Liver (tissue), 9 donors: ENCODE results near the gene TLR5. TPM values are rescaled to one million over a fixed set of nuclear protein-coding genes. Genes with fewer than 3 reads are reported as not detected.

Experiments
- DNase-seq: peaks from one replicate; pipeline ENCODE4 v3.0.0-alpha.2; 2017; ENCODE audit warnings: low spot score
- H3K27ac ChIP-seq, 2 donors: one replicate each; pipeline ENCODE4 v1.7.0; 2013; ENCODE audit warnings: inconsistent platforms in 2 of 2, low read length in 2 of 2, control low read depth in 1 of 2, low read depth in 1 of 2, mild to moderate bottlenecking in 1 of 2
- H3K27me3 ChIP-seq, 4 donors: one replicate each; pipeline versions ENCODE4 v1.6.1 to v1.7.0; 2013; ENCODE audit warnings: low read length in 3 of 4, inconsistent platforms in 1 of 4, mild to moderate bottlenecking in 1 of 4, moderate library complexity in 1 of 4; ENCODE audit not compliant: control insufficient read depth in 4 of 4, insufficient read depth in 4 of 4
- H3K36me3 ChIP-seq, 4 donors: one replicate each; pipeline versions ENCODE4 v1.6.1 to v1.7.0; 2013; ENCODE audit warnings: low read length in 3 of 4, mild to moderate bottlenecking in 3 of 4, low read depth in 1 of 4, moderate library complexity in 1 of 4; ENCODE audit not compliant: control insufficient read depth in 4 of 4, insufficient read depth in 3 of 4
- H3K4me1 ChIP-seq, 4 donors: one replicate each; pipeline versions ENCODE4 v1.6.1 to v1.7.0; 2013; ENCODE audit warnings: low read length in 3 of 4, mild to moderate bottlenecking in 3 of 4, moderate library complexity in 1 of 4; ENCODE audit not compliant: control insufficient read depth in 4 of 4, insufficient read depth in 4 of 4
- H3K4me3 ChIP-seq, 3 donors: one replicate each; pipeline versions ENCODE4 v1.6.1 to v1.7.0; 2013; ENCODE audit warnings: low read length in 3 of 3, control low read depth in 1 of 3, low read depth in 1 of 3, mild to moderate bottlenecking in 1 of 3
- H3K9ac ChIP-seq, 2 donors: one replicate each; pipeline ENCODE4 v1.7.0; 2013; ENCODE audit warnings: low read length in 2 of 2, mild to moderate bottlenecking in 2 of 2, moderate library complexity in 2 of 2, control low read depth in 1 of 2, low read depth in 1 of 2
- H3K9me3 ChIP-seq, 4 donors: one replicate each; pipeline versions ENCODE4 v1.6.1 to v1.7.0; 2013; ENCODE audit warnings: low read length in 3 of 4; ENCODE audit not compliant: control insufficient read depth in 4 of 4
- ATF3 ChIP-seq: IDR thresholded peaks from 2 replicates; pipeline ENCODE4 v1.6.1; 2016; ENCODE audit warnings: antibody characterized with exemption
- CTCF ChIP-seq: fragments of 150-350 bp; IDR thresholded peaks from 2 replicates; pipeline ENCODE4 v1.5.1; 2017; ENCODE audit warnings: improper control_type of control experiment, low read depth, low read length; ENCODE audit not compliant: missing input control
- EGR1 ChIP-seq, 2 donors: IDR thresholded peaks; 2 replicates each; pipeline ENCODE4 v1.6.1; 2016 to 2018; ENCODE audit warnings: antibody characterized with exemption in 2 of 2, low read depth in 2 of 2
- FOXA1 ChIP-seq: IDR thresholded peaks from 2 replicates; pipeline ENCODE4 v1.6.1; 2016; ENCODE audit warnings: antibody characterized with exemption
- FOXA2 ChIP-seq: IDR thresholded peaks from 2 replicates; pipeline ENCODE4 v1.6.1; 2016; ENCODE audit warnings: antibody characterized with exemption
- HNF4A ChIP-seq, 2 donors: conservative IDR thresholded peaks; 2 replicates each; pipeline ENCODE4 v1.6.1; 2016; ENCODE audit warnings: antibody characterized with exemption in 2 of 2, mild to moderate bottlenecking in 2 of 2
- JUND ChIP-seq, 2 donors: IDR thresholded peaks; 2 replicates each; pipeline ENCODE4 v1.6.1; 2016; ENCODE audit warnings: antibody characterized with exemption in 2 of 2
- MAX ChIP-seq: IDR thresholded peaks from 2 replicates; pipeline ENCODE4 v1.6.1; 2016; ENCODE audit warnings: antibody characterized with exemption
- NR2F2 ChIP-seq: IDR thresholded peaks from 2 replicates; pipeline ENCODE4 v1.6.1; 2016; ENCODE audit warnings: antibody characterized with exemption
- RAD21 ChIP-seq, 2 donors: IDR thresholded peaks; 2 replicates each; pipeline ENCODE4 v1.6.1; 2016; ENCODE audit warnings: antibody characterized with exemption in 2 of 2, mild to moderate bottlenecking in 2 of 2
- REST ChIP-seq: IDR thresholded peaks from 2 replicates; pipeline ENCODE4 v1.6.1; 2016; ENCODE audit warnings: antibody characterized with exemption, mild to moderate bottlenecking
- ZBTB33 ChIP-seq: IDR thresholded peaks from 2 replicates; pipeline ENCODE4 v1.6.1; 2016; ENCODE audit warnings: antibody characterized with exemption
- WGBS: extraction: QIAGEN DNeasy Blood & Tissue Kit; methylation state at CpG from one replicate; pipeline ENCODE4 v1.1.7; 2013; 5-methylcytosine and 5-hydroxymethylcytosine counted together
- polyA plus RNA-seq, 2 donors: library from polyadenylated mRNA; stranded (reverse) in 1 of 2; unstranded in 1 of 2; fragments of 200-250 nt in 1 of 2; fragments of >200 nt in 1 of 2; fragmentation: Nextera tagmentation in 1 of 2; extraction: Ambion mirVana in 1 of 2; gene quantifications; one replicate each; pipeline versions ENCODE4 v1.2.1 to v1.2.3, GENCODE V29; 2013 to 2015
- total RNA-seq, 2 donors: library from RNA; depleted of rRNA; stranded (reverse); fragments of >200 nt; gene quantifications; one replicate each; pipeline ENCODE4 v1.2.3, GENCODE V29; 2014
- donor health status: healthy.
- donor health status: healthy.
- donor health status: healthy.
- donor health status: healthy.
- donor health status: healthy.

Gene TLR5
- total and polyA plus RNA-seq, 4 donors: 0.93 to 2.4 (median 1.5) TPM

GRCh38 chr1:223095870-223096269 lies 47.2 kb downstream of the TLR5 start:
- no peak for DNase-seq
- H3K36me3 ChIP-seq: no peaks in the 10 kb centered on the region
- TF ChIP-seq FOXA2: no peak
- no peak for TF ChIP-seq MAX
- no peak for TF ChIP-seq ATF3
- TF ChIP-seq ZBTB33: no peak
- no peak for TF ChIP-seq NR2F2
- no peak for TF ChIP-seq JUND (IDR thresholded peaks at IDR 0.05)
- no peak for TF ChIP-seq HNF4A (conservative IDR thresholded peaks at IDR 0.05)
- TF ChIP-seq CTCF: no peak
- no peak for TF ChIP-seq REST
- no peak for TF ChIP-seq EGR1 (IDR thresholded peaks at IDR 0.05; ENCODE audit: low read depth in 2 of 2)
- TF ChIP-seq RAD21 (IDR thresholded peaks at IDR 0.05): no peak
- H3K4me3 ChIP-seq: no peak overlapping the region
- H3K4me1 ChIP-seq: peaks cover 0 to 3% (median 0%) of the 10 kb centered on the region in 4 donors
- H3K27ac ChIP-seq: no peak overlapping the region
- H3K9me3 ChIP-seq: no peaks in the 10 kb centered on the region
- WGBS: 81% methylated on average over 4 of the region's 4 CpGs
- H3K9ac ChIP-seq: no peak overlapping the region
- H3K27me3 ChIP-seq: no peaks in the 10 kb centered on the region

- H3K9me3 ChIP-seq: no peaks in the 10 kb centered on the region
- H3K27ac ChIP-seq: no peak overlapping the region
- no peak for DNase-seq
- H3K4me1 ChIP-seq: no peaks in the 10 kb centered on the region
- H3K4me3 ChIP-seq: no peak overlapping the region
- WGBS: 80% methylated on average over 6 of the region's 6 CpGs
- TF ChIP-seq FOXA2 (no peak), FOXA1 (no peak), MAX (no peak), HNF4A (conservative IDR thresholded peaks at IDR 0.05) (no peak), JUND (IDR thresholded peaks at IDR 0.05) (no peak)
- H3K27me3 ChIP-seq: no peaks in the 10 kb centered on the region
- H3K9ac ChIP-seq: no peak overlapping the region
- H3K36me3 ChIP-seq: no peaks in the 10 kb centered on the region
These were observed 51.2 kb downstream of the TLR5 start for GRCh38 chr1:223091896-223092295.
